ENCODE measurements around the gene MIER2.

Gene MIER2

GRCh38 chr19:306151-306900 is 38.3 kb downstream of the MIER2 start:
- Histone ChIP-seq H2BK15ac (ENCODE audit: low read length) (no peak overlapping the region), H3K36me3 (replicated peaks in 1 of 2; ENCODE audit: control insufficient read depth in 2 of 2, insufficient read depth in 2 of 2, low read length in 2 of 2) (peaks cover 37 to 70% of the 10 kb centered on the region in 2 donors), H3K4me2 (ENCODE audit: insufficient read depth, low read length, poor library complexity, severe bottlenecking) (no peak overlapping the region), H3K27me3 (ENCODE audit: control insufficient read depth in 3 of 3, insufficient read depth in 3 of 3, low read depth in 1 of 3, low read length in 3 of 3) (no peaks in the 10 kb centered on the region), H3K4ac (ENCODE audit: low read length) (no peak overlapping the region), H4K91ac (ENCODE audit: low read depth, low read length, poor library complexity) (no peak overlapping the region), H3K14ac (ENCODE audit: low read length) (no peak overlapping the region), H2AFZ (ENCODE audit: low read length) (no peak overlapping the region), H3K18ac (ENCODE audit: low read length) (no peak overlapping the region), H3K9ac (ENCODE audit: low read depth, low read length, poor library complexity) (no peak overlapping the region), H3K9me3 (replicated peaks in 1 of 2; ENCODE audit: control insufficient read depth in 2 of 2, insufficient read depth in 1 of 2, low read depth in 1 of 2, low read length in 2 of 2) (no peaks in the 10 kb centered on the region), H3K4me1 (ENCODE audit: control insufficient read depth in 2 of 2, insufficient read depth in 1 of 2, low read depth in 1 of 2, low read length in 2 of 2) (no peaks in the 10 kb centered on the region), H3K23ac (ENCODE audit: low read depth, low read length, poor library complexity) (peak overlapping the region; percentile 43), H3K27ac (replicated peaks; ENCODE audit: low read length) (no peak overlapping the region), H3K79me1 (ENCODE audit: low read depth, low read length) (peaks cover 18% of the 10 kb centered on the region), H2BK120ac (ENCODE audit: low read depth, low read length) (no peak overlapping the region), H2AK5ac (ENCODE audit: low read depth, low read length) (no peak overlapping the region), H3K4me3 (ENCODE audit: low read length in 2 of 2) (no peak overlapping the region), H2BK5ac (ENCODE audit: low read length) (peak overlapping the region; percentile 75), H2BK12ac (ENCODE audit: low read length) (no peak overlapping the region), H4K8ac (ENCODE audit: low read depth, low read length) (no peak overlapping the region)
- WGBS, 2 donors (ENCODE audit: extremely low coverage in 2 of 2, insufficient read length in 2 of 2, insufficient replicate concordance in 1 of 2): no CpG with 5 or more reads among the region's 50 CpGs
- DNase-seq (ENCODE audit: low spot score): no peak

GRCh38 chr19:305240-306150 is 39.1 kb downstream of the MIER2 start:
- H3K9me3 ChIP-seq (replicated peaks in 1 of 2; ENCODE audit: control insufficient read depth in 2 of 2, insufficient read depth in 1 of 2, low read depth in 1 of 2, low read length in 2 of 2): no peaks in the 10 kb centered on the region
- H4K8ac ChIP-seq (ENCODE audit: low read depth, low read length): no peak overlapping the region
- no peak overlapping the region for H4K91ac ChIP-seq (ENCODE audit: low read depth, low read length, poor library complexity)
- H2BK15ac ChIP-seq (ENCODE audit: low read length): no peak overlapping the region
- no peak overlapping the region for H2BK5ac ChIP-seq (ENCODE audit: low read length)
- no peak overlapping the region for H3K27ac ChIP-seq (replicated peaks; ENCODE audit: low read length)
- DNase-seq (ENCODE audit: low spot score): no peak
- peaks cover 31 to 61% of the 10 kb centered on the region in 2 donors for H3K36me3 ChIP-seq (replicated peaks in 1 of 2; ENCODE audit: control insufficient read depth in 2 of 2, insufficient read depth in 2 of 2, low read length in 2 of 2)
- no peak overlapping the region for H3K23ac ChIP-seq (ENCODE audit: low read depth, low read length, poor library complexity)
- no peak overlapping the region for H2BK120ac ChIP-seq (ENCODE audit: low read depth, low read length)
- no peak overlapping the region for H2AK5ac ChIP-seq (ENCODE audit: low read depth, low read length)
- no peak overlapping the region for H3K4me3 ChIP-seq (ENCODE audit: low read length in 2 of 2)
- no peak overlapping the region for H3K4ac ChIP-seq (ENCODE audit: low read length)
- H3K4me2 ChIP-seq (ENCODE audit: insufficient read depth, low read length, poor library complexity, severe bottlenecking): no peak overlapping the region
- H3K18ac ChIP-seq (ENCODE audit: low read length): no peak overlapping the region
- no peaks in the 10 kb centered on the region for H3K4me1 ChIP-seq (ENCODE audit: control insufficient read depth in 2 of 2, insufficient read depth in 1 of 2, low read depth in 1 of 2, low read length in 2 of 2)
- H2AFZ ChIP-seq (ENCODE audit: low read length): no peak overlapping the region
- peaks cover 12% of the 10 kb centered on the region for H3K79me1 ChIP-seq (ENCODE audit: low read depth, low read length)
- no peak overlapping the region for H3K14ac ChIP-seq (ENCODE audit: low read length)
- H3K9ac ChIP-seq (ENCODE audit: low read depth, low read length, poor library complexity): no peak overlapping the region
- H3K27me3 ChIP-seq (ENCODE audit: control insufficient read depth in 3 of 3, insufficient read depth in 3 of 3, low read depth in 1 of 3, low read length in 3 of 3): no peaks in the 10 kb centered on the region
- no CpG with 5 or more reads among the region's 43 CpGs for WGBS, 2 donors (ENCODE audit: extremely low coverage in 2 of 2, insufficient read length in 2 of 2, insufficient replicate concordance in 1 of 2)
- no peak overlapping the region for H2BK12ac ChIP-seq (ENCODE audit: low read length)

- Histone ChIP-seq H4K8ac (ENCODE audit: low read depth, low read length) (no peak overlapping the region), H2BK5ac (ENCODE audit: low read length) (no peak overlapping the region), H3K23ac (ENCODE audit: low read depth, low read length, poor library complexity) (no peak overlapping the region), H2AFZ (ENCODE audit: low read length) (no peak overlapping the region), H2BK12ac (ENCODE audit: low read length) (no peak overlapping the region), H2BK120ac (ENCODE audit: low read depth, low read length) (peak overlapping the region; percentile 72), H3K4me3 (ENCODE audit: low read length in 2 of 2) (no peak overlapping the region), H2AK5ac (ENCODE audit: low read depth, low read length) (no peak overlapping the region), H3K27me3 (ENCODE audit: control insufficient read depth in 3 of 3, insufficient read depth in 3 of 3, low read depth in 1 of 3, low read length in 3 of 3) (peaks cover 8 to 44% (median 34%) of the 10 kb centered on the region in 3 experiments), H4K91ac (ENCODE audit: low read depth, low read length, poor library complexity) (no peak overlapping the region), H3K4me1 (ENCODE audit: control insufficient read depth in 2 of 2, insufficient read depth in 1 of 2, low read depth in 1 of 2, low read length in 2 of 2) (peaks cover 7 to 10% of the 10 kb centered on the region in 2 donors), H3K18ac (ENCODE audit: low read length) (no peak overlapping the region), H3K27ac (replicated peaks; ENCODE audit: low read length) (no peak overlapping the region), H3K9ac (ENCODE audit: low read depth, low read length, poor library complexity) (no peak overlapping the region), H3K4ac (ENCODE audit: low read length) (no peak overlapping the region), H3K79me1 (ENCODE audit: low read depth, low read length) (no peaks in the 10 kb centered on the region), H3K14ac (ENCODE audit: low read length) (no peak overlapping the region), H3K4me2 (ENCODE audit: insufficient read depth, low read length, poor library complexity, severe bottlenecking) (no peak overlapping the region), H3K9me3 (replicated peaks in 1 of 2; ENCODE audit: control insufficient read depth in 2 of 2, insufficient read depth in 1 of 2, low read depth in 1 of 2, low read length in 2 of 2) (peaks cover 2 to 13% of the 10 kb centered on the region in 2 donors), H2BK15ac (ENCODE audit: low read length) (peak overlapping the region; percentile 67), H3K36me3 (replicated peaks in 1 of 2; ENCODE audit: control insufficient read depth in 2 of 2, insufficient read depth in 2 of 2, low read length in 2 of 2) (no peaks in the 10 kb centered on the region)
- no peak for DNase-seq (ENCODE audit: low spot score)
- WGBS, 2 donors (ENCODE audit: extremely low coverage in 2 of 2, insufficient read length in 2 of 2, insufficient replicate concordance in 1 of 2): no CpG with 5 or more reads among the region's 22 CpGs
Measured at GRCh38 chr19:296476-297225, 47.9 kb downstream of the MIER2 start.
